Stimulated activated CD8-positive, alpha-beta memory T cell treated with anti-CD3 and anti-CD28 coated beads, Interleukin-12 subunit alpha, Interleukin-12 subunit beta, amount 100 ng/mL, for 24 hours (primary cell): ENCODE results near the gene UVSSA.
"Not testable (repeated sequence)": the region's sequence is repeated elsewhere in the genome, so short reads cannot be mapped to it uniquely, and the experiment has no call there.

Experiments
- DNase-seq: peaks from one replicate; pipeline ENCODE4 v3.0.0-alpha.2; 2020; ENCODE audit errors: extremely low read depth

Gene UVSSA

DNA sequence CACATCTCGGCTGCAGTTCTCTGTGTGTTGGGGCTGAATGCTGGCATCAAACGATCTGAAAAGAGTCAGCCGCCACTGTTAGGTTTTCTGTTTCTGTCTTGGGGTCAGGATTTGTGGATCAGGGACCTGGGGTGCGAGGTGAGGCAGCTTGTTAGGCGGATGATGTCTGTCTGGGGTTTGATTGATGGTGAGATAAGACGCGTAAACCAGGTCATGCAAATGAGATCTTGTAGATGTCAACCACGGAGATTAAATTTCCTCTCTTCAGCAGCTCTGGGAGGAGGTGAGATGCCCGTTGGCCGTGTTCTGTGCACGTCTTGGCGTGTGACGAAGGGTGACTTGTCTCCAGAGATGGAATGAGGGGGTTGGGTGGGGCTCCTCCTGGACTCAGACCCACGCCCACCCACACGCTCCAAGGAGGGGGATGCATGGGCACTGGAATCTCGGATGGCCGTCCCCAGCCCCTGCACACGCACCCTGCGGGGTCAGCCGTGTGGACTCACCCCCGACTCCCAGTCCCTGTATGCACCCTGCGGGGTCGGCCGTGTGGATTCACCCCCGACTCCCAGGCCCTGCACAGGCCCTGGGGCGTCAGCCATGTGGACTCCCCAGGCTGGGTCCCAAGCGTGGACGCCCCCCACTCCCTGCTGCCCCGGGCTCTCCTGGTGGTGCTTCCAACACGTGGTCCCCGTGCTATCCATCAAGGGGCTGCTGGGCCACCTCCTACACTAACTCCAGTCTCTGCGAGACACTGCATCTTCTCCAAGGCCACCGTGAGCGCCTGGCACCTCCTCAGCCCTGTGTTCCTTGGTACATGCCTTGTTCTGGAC, 16.0 kb upstream of the UVSSA start:
- peak; percentile 32 for DNase-seq

GRCh38 chr4:1331591-1332353, 15.2 kb upstream of the UVSSA start:
- DNase-seq, result no peak

GRCh38 chr4:1332686-1333085, 14.3 kb upstream of the UVSSA start:
- DNase-seq, result no peak

GRCh38 chr4:1333256-1333655, 13.8 kb upstream of the UVSSA start:
- no peak for DNase-seq

DNA sequence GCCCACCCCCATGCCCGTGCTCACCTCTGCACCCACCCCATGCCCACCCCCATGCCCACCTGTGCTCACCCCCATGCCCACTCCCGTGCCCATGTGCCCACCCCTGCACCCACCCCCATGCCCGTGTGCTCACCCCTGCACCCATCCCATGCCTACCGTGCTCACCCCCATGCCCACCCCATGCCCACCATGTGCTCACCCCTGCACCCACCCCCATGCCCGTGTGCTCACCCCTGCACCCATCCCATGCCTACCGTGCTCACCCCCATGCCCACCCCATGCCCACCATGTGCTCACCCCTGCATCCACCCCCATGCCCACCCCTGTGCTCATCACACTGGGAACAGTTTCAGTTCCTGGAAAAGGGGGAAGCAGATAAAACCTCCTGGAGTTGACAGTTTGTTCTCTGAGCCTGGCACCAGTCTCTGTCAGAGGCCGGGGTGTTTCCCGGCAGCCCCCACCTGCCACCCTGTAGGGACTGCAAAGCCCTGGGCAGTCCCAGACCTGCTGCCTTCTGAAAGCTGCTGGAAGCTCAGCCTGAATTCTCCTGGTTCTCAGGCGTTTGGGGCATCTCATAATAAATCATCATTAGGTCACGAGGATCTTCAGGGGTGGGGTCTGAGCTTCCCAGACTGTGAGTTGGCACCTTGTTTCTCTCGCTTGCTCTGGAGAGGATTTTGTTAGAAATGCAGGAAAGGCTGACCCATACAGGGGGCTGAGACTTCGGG, 13.0 kb upstream of the UVSSA start:
- not testable (repeated sequence) for DNase-seq

DNA sequence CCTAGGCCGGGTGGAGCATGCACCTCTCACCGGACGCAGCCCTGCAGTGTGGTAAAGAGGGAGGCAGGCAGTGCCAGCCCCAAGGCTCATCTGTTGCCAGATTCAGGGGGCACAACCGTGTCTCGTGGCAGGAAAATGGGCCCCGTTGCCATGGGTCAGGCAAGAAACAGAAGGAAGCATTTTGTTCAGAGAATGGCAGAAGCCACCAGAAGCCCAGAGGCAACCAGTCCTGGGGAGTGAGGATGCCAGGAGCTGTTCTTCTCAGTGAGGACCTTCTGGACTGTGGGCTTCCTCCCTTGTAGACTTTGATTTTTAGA, 12.5 kb upstream of the UVSSA start:
- no peak for DNase-seq

DNA sequence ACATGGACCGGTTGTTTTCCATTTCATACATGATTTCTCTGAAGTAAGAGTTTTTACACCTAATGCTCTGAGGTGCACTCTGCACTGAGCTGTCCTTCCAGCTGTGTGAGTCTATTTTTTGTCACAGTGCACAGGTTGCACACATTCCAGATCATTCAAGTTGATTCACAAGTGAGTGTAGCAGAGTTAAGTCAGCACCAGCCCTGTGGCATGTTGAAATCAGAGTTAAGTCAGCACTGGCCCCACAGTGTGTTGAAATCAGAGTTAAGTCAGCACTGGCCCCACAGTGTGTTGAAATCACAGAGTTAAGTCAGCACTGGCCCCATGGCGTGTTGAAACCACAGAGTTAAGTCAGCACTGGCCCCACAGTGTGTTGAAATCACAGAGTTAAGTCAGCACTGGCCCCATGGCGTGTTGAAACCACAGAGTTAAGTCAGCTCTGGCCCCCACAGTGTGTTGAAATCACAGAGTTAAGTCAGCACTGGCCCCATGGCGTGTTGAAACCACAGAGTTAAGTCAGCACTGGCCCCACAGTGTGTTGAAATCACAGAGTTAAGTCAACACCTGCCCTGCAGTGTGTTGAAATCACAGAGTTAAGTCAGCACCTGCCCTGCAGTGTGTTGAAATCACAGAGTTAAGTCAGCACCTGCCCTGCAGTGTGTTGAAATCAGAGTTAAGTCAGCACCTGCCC, 11.7 kb upstream of the UVSSA start:
- not testable (repeated sequence) for DNase-seq

DNA sequence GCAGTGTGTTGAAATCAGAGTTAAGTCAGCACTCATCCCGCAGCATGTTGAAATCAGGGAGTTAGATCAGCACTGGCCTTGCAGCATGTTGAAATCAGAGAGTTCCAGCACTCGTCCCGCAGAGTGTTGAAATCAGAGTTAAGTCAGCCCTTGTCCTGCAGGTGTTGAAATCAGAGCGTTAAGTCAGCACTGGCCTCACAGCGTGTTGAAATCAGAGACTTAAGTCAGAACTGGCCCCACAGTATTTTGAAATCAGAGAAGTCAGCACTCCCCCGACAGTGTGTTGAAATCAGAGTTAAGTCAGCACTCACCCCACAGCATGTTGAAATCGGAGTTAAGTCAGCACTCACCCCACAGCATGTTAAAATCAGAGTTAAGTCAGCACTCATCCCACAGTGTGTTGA, 10.9 kb upstream of the UVSSA start:
- no peak for DNase-seq

DNA sequence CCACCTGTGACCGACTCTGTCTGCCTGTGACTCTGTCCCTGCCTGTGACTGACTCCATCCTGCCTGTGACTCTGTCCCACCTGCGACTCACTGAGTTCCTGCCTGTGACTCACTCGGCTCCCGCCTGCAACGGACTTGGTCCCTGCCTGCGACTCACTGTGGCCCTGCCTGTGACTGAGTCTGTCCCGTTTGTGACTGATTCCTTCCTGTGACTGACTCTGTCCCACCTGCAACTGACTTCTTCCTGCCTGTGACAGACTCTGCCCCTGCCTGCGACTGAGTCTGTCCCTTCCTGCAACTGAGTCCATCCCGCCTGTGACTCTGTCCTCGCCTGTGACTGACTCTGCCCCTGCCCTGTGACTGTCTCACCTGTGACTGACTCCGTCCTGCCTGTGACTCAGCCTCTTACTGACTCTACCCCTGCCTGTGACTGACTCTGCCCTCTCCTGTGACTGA, 9.6 kb upstream of the UVSSA start:
- no peak for DNase-seq

GRCh38 chr4:1337951-1338751, 8.9 kb upstream of the UVSSA start:
- no peak for DNase-seq

GRCh38 chr4:1338752-1339414, 8.1 kb upstream of the UVSSA start:
- no peak for DNase-seq

GRCh38 chr4:1339489-1339888, 7.5 kb upstream of the UVSSA start:
- no peak for DNase-seq

DNA sequence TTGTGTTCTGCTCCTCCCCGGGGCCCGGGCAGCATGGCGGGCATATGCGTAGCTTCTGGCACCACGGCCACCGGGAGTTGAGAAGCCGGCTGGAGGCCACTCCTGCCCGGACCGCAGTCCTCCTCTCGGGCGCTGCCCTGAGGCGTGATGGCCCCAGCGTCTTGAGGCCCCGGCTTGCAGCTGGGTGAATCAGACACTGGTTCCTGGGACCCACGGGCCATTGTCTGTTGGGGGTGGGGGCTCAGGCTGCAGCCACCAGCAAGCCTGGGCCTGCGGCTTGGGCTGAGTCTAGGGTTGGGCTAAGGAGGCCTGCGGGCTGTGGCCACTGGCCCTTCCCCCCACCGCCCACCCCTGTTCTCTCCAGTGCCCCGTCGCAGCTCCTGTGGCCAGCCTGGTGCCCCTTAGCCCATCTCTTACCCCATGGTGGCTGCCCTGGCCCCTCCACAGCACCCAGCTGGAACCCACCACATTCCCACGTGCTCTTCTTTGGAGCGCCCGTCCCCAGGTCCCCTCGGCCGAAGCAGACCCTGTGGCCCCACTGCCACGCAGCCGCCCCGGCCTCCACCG, 6.7 kb upstream of the UVSSA start:
- no peak for DNase-seq

- no peak for DNase-seq
Measured at GRCh38 chr4:1340861-1341260, 6.1 kb upstream of the UVSSA start.

DNA sequence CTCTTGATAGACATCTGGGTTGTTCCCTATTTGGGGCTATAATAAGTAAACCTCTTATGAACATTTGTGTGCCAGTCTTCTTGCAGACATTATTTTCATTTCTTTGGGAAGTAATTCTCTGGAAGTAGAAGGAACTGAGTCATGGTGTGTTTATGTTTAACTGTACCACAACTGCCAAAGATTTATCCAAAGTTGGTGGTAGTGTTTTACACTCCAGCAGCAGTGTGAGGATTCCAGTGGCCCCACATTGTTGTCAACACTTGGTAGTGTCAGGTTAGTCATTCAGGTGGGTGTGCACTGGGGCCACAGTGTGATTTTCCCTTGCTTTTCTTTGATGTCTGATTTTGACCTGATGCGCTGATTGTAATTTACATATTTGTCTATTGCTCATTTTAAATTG, 5.0 kb upstream of the UVSSA start:
- DNase-seq, result no peak

DNA sequence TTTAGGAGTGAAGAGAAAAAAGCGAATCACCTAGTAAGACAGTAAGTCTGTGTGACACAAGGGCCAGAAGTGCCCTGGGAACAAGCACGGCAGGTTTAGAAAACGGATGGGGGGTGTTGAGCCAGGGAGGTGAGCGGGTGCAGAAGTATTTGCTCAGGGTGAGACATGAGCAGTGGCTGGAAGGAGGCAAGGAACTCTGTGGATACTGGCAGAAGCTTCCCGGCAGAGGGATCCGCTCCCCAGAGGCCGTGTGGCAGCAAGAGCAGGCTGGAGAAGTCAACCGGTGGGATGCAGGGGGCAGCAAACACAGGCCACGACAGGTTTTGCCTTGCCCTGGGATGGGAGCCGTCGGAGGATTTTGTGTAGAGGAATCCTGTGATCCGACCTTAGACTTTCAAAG, 2.3 kb upstream of the UVSSA start:
- DNase-seq, result no peak

GRCh38 chr4:1345903-1346780, 866 bp upstream of the UVSSA start:
- DNase-seq, result no peak

DNA sequence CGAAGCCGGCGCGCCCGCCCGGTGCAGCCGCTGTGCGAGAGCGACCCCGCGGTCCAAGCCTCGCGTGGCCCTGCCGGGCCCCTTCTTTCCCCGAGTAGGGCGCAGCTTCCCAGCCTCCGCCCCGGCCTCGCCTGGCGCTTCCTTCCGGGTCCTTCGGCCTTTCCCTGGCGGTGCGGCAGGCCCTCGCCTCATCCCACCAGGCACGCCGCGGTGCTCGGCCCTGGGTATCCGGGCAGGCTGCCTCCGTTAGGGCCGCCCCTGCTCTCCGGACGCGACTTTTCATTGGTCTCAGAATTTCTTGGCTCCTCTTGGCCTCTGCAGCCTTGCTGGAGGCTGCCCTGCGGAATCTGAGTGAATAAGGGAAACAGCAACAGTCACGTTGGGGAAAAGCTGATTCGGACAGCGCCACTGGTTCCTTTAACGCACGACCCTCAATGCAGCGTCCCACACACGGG, 429 bp downstream of the UVSSA start:
- no peak for DNase-seq

DNA sequence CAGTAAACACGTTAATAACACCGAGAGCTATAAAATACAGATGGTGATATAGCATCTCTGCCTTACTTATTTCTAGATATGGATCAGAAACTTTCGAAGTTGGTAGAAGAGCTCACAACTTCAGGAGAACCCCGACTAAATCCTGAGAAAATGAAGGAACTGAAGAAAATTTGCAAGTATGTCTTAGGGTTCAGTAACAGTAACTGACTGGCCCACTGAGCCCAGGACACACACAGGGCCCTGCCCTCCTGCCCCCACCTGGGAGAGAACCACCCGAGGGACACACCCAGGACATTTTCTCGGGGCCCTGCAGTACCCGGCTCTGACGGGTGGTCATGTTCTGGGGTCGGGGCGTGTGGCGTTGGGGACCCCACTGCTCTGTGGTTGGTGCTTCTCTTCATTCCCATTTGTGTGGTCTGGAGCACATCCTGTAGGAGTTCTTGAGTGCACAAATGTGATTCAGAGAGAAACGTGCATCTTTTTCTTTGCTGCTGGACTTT, 1.1 kb downstream of the UVSSA start:
- no peak for DNase-seq
